ENCODE results near the gene CRIP1. TPM values are rescaled to one million over a fixed set of nuclear protein-coding genes. Genes with fewer than 3 reads are reported as not detected.

Gene CRIP1
- total RNA-seq, 1 experiment from 2014 or later: 6.9 TPM

DNA sequence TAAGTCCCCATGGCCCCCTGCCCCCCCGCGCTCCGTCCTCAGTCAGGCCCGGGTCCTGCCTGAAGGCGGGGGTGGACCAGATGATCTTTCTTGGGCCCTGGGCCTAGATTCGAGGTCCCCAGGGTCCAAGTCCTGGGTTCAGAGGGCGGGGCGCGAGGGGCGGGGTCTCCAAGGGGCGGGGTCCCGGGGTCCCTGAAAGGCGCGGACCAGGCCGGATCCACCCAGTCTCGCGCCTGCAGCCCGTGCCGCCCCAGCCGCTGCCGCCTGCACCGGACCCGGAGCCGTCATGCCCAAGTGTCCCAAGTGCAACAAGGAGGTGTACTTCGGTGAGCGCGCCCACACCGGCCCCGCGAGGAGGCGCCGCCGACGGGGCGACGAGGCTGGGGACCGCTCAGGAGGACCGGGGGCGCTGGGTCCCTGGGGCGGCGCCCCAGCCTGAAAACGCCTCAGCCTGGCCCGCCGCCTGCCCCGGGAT lies 325 bp downstream of the CRIP1 start:
- H3T11ph ChIP-seq (ENCODE audit: low read length): no peak overlapping the region
- H2BK20ac ChIP-seq (ENCODE audit: low read depth, low read length, poor library complexity, severe bottlenecking): no peak overlapping the region
- peak overlapping the region; percentile 15 for H3K4me2 ChIP-seq (ENCODE audit: insufficient read depth, insufficient read length, low read length)
- H3K27me3 ChIP-seq (ENCODE audit: insufficient read depth, low read length): peaks cover 26% of the 10 kb centered on the region; the same call in 1 of the 2 replicates
- H3K4ac ChIP-seq (ENCODE audit: low read depth, low read length): no peak overlapping the region
- H4K20me1 ChIP-seq (ENCODE audit: control insufficient read depth, insufficient read depth, insufficient read length): no peaks in the 10 kb centered on the region
- H3K9ac ChIP-seq (ENCODE audit: extremely low read depth, insufficient read length, low read length): no peak overlapping the region
- no peak overlapping the region for H2BK5ac ChIP-seq (ENCODE audit: insufficient read length, low read length)
- no peak overlapping the region for H3K23ac ChIP-seq (ENCODE audit: insufficient read length, low read depth, low read length)
- no peak for DNase-seq
- H2BK15ac ChIP-seq (ENCODE audit: low read depth, low read length): no peak overlapping the region
- peak overlapping the region; percentile 17 to 75; a peak in 4 of 5 replicates for H3K4me3 Mint-ChIP-seq
- H3K18ac ChIP-seq (ENCODE audit: insufficient read length, low read depth, low read length): peak overlapping the region; percentile 27
- no peaks in the 10 kb centered on the region; a peak in 1 of 7 replicates for H3K36me3 Mint-ChIP-seq (ENCODE audit: insufficient read depth in 1 of 3, low read depth in 3 of 3)
- H4K91ac ChIP-seq (ENCODE audit: insufficient read length, low read depth, low read length): no peak overlapping the region
- H2AFZ ChIP-seq (ENCODE audit: low read length): no peak overlapping the region
- H3K4me1 Mint-ChIP-seq: peaks cover 9 to 18% of the 10 kb centered on the region in 2 experiments
- no peak overlapping the region for H3K27ac Mint-ChIP-seq
- TF ChIP-seq, protein P1, sequence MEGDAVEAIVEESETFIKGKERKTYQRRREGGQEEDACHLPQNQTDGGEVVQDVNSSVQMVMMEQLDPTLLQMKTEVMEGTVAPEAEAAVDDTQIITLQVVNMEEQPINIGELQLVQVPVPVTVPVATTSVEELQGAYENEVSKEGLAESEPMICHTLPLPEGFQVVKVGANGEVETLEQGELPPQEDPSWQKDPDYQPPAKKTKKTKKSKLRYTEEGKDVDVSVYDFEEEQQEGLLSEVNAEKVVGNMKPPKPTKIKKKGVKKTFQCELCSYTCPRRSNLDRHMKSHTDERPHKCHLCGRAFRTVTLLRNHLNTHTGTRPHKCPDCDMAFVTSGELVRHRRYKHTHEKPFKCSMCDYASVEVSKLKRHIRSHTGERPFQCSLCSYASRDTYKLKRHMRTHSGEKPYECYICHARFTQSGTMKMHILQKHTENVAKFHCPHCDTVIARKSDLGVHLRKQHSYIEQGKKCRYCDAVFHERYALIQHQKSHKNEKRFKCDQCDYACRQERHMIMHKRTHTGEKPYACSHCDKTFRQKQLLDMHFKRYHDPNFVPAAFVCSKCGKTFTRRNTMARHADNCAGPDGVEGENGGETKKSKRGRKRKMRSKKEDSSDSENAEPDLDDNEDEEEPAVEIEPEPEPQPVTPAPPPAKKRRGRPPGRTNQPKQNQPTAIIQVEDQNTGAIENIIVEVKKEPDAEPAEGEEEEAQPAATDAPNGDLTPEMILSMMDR (conservative IDR thresholded peaks at IDR 0.05): no peak
- H3K9me3 Mint-ChIP-seq: peaks cover 0 to 4% of the 10 kb centered on the region in 2 experiments; a peak in 1 of 5 replicates
- no peaks in the 10 kb centered on the region for H3K9me3 ChIP-seq (ENCODE audit: control insufficient read depth, low read depth, low read length)
- no peak overlapping the region for H2BK12ac ChIP-seq (ENCODE audit: insufficient read length, low read depth, low read length)
- H3K79me1 ChIP-seq (ENCODE audit: insufficient read depth, low read depth, low read length, poor library complexity, severe bottlenecking): no peaks in the 10 kb centered on the region
- H2BK120ac ChIP-seq (ENCODE audit: low read depth, low read length, poor library complexity, severe bottlenecking): no peak overlapping the region
- H3K56ac ChIP-seq (ENCODE audit: insufficient read length, low read depth, low read length): no peak overlapping the region
- peak overlapping the region; percentile 8; the same call in 1 of the 2 replicates for H3K14ac ChIP-seq (ENCODE audit: insufficient read depth, low read length)
- no peaks in the 10 kb centered on the region for H3K4me1 ChIP-seq (ENCODE audit: insufficient read depth, low read length)
- H3K23me2 ChIP-seq (ENCODE audit: insufficient read length, low read depth, low read length, poor library complexity, severe bottlenecking): peaks cover 6% of the 10 kb centered on the region
- H4K5ac ChIP-seq (ENCODE audit: insufficient read length, low read depth, low read length): no peak overlapping the region
- no peak overlapping the region for H3K27ac ChIP-seq (ENCODE audit: insufficient read length, low read depth, low read length)
- peaks cover 68% of the 10 kb centered on the region for H3K27me3 Mint-ChIP-seq (ENCODE audit: low read depth)
- no peak overlapping the region for H2AK5ac ChIP-seq (ENCODE audit: insufficient read length, low read length)
- no CpG with 5 or more reads among the region's 45 CpGs for WGBS (ENCODE audit: extremely low coverage, insufficient read length, low lambda C conversion rate)
- H3K79me2 ChIP-seq (ENCODE audit: insufficient read depth, low read length): no peaks in the 10 kb centered on the region
- H4K8ac ChIP-seq (replicated peaks; ENCODE audit: insufficient read length, low read depth, low read length): no peak overlapping the region
